Esophagus squamous epithelium (tissue), 4 donors: ENCODE results near the gene NIN.

Source experiments
- CTCF ChIP-seq, 6 experiments: fragments of 450-650 bp in 4 of 6; fragments of 200-600 bp in 2 of 6; sonication (generic) in 2 of 6; IDR thresholded peaks; one replicate each; pipeline ENCODE4 v1.5.1; 2016 to 2019; ENCODE audit warnings: antibody characterized with exemption in 6 of 6, mild to moderate bottlenecking in 4 of 6, moderate library complexity in 4 of 6
- POLR2A ChIP-seq, 4 donors: fragments of 450-650 bp; IDR thresholded peaks; one replicate each; pipeline ENCODE4 v1.6.1; 2017; ENCODE audit warnings: antibody characterized with exemption in 4 of 4, mild to moderate bottlenecking in 4 of 4, moderate library complexity in 3 of 4

- TF ChIP-seq CTCF (IDR thresholded peaks at IDR 0.05) (no peak), POLR2A (IDR thresholded peaks at IDR 0.05) (no peak)
Measured at GRCh38 chr14:50856660-50857059, 25.7 kb upstream of the NIN start.
